Measurements from ENCODE around the gene PACC1. TPM values are rescaled to one million over a fixed set of nuclear protein-coding genes. Genes with fewer than 3 reads are reported as not detected.
A peak's percentile ranks its signal among the peaks of the same experiment; 100 is the strongest.

Gene PACC1
- total RNA-seq, 3 donors from 2014 or later = 2.7 to 6.2 (median 4.2) TPM

- peak within 1 kb of the TSS; percentile 88 to 97 (median 88) for H3K4me3 ChIP-seq
- TF ChIP-seq CTCF (IDR thresholded peaks at IDR 0.05) (no peak), POLR2AphosphoS5 (IDR thresholded peaks at IDR 0.05) (peak in 2 of 3 donors; percentile 61 to 73), POLR2A (IDR thresholded peaks at IDR 0.05) (peak; percentile 17)
- H3K36me3 ChIP-seq = no peaks in the 10 kb centered on the region
- no peaks in the 10 kb centered on the region for H3K27me3 ChIP-seq
- no peaks in the 10 kb centered on the region for H3K9me3 ChIP-seq
- H3K27ac ChIP-seq = peak within 1 kb of the TSS; percentile 88 to 94
- DNase-seq (ENCODE audit: low spot score in 2 of 2) = peak; percentile 70 to 71
- intact Hi-C loops (cut with DNase I; ENCODE audit: low total_unique reads) = no loop called here
- H3K4me1 ChIP-seq = no peaks in the 10 kb centered on the region
Measured at GRCh38 chr1:212432661-212433576, 18.2 kb upstream of the PACC1 start, which contains the start of gene NENF. Gene NENF (plus strand): TSS chr1:212432920. CDS start chr1:212432944, 24 bp downstream.

- peak overlapping the region; percentile 88 to 97 (median 88) for H3K4me3 ChIP-seq
- H3K36me3 ChIP-seq = no peaks in the 10 kb centered on the region
- no peak for TF ChIP-seq POLR2A (IDR thresholded peaks at IDR 0.05)
- TF ChIP-seq CTCF (IDR thresholded peaks at IDR 0.05) = no peak
- no peak for TF ChIP-seq POLR2AphosphoS5 (IDR thresholded peaks at IDR 0.05)
- peak overlapping the region; percentile 88 to 94 for H3K27ac ChIP-seq
- no peak for DNase-seq (ENCODE audit: low spot score in 2 of 2)
- H3K9me3 ChIP-seq = no peaks in the 10 kb centered on the region
- intact Hi-C loops (cut with DNase I; ENCODE audit: low total_unique reads) = no loop called here
- H3K27me3 ChIP-seq = no peaks in the 10 kb centered on the region
- no peaks in the 10 kb centered on the region for H3K4me1 ChIP-seq
Measured at GRCh38 chr1:212432272-212432660, 17.6 kb upstream of the PACC1 start.

- no peaks in the 10 kb centered on the region for H3K9me3 ChIP-seq
- H3K36me3 ChIP-seq = no peaks in the 10 kb centered on the region
- no peak overlapping the region for H3K4me3 ChIP-seq
- no peaks in the 10 kb centered on the region for H3K4me1 ChIP-seq
- no peaks in the 10 kb centered on the region for H3K27me3 ChIP-seq
- DNase-seq (ENCODE audit: low spot score in 2 of 2) = no peak
- H3K27ac ChIP-seq = no peak overlapping the region
- no peak for TF ChIP-seq CTCF (IDR thresholded peaks at IDR 0.05)
- TF ChIP-seq POLR2A (IDR thresholded peaks at IDR 0.05) = no peak
- no peak for TF ChIP-seq POLR2AphosphoS5 (IDR thresholded peaks at IDR 0.05)
- intact Hi-C loops (cut with DNase I; ENCODE audit: low total_unique reads) = no loop called here
Measured at GRCh38 chr1:212431644-212432043, 17.0 kb upstream of the PACC1 start.

- Histone ChIP-seq H3K4me1 (no peaks in the 10 kb centered on the region), H3K27me3 (no peaks in the 10 kb centered on the region), H3K4me3 (no peak overlapping the region), H3K9me3 (no peaks in the 10 kb centered on the region), H3K36me3 (no peaks in the 10 kb centered on the region), H3K27ac (no peak overlapping the region)
- TF ChIP-seq POLR2A (IDR thresholded peaks at IDR 0.05) (no peak), POLR2AphosphoS5 (IDR thresholded peaks at IDR 0.05) (no peak), CTCF (IDR thresholded peaks at IDR 0.05) (no peak)
- intact Hi-C loops (cut with DNase I; ENCODE audit: low total_unique reads) = no loop called here
- no peak for DNase-seq (ENCODE audit: low spot score in 2 of 2)
Measured at GRCh38 chr1:212430955-212431394, 16.3 kb upstream of the PACC1 start.

GRCh38 chr1:212430416-212430815 lies 15.7 kb upstream of the PACC1 start:
- Histone ChIP-seq H3K27me3 (no peaks in the 10 kb centered on the region), H3K27ac (no peak overlapping the region), H3K9me3 (no peaks in the 10 kb centered on the region), H3K4me1 (no peaks in the 10 kb centered on the region), H3K36me3 (no peaks in the 10 kb centered on the region), H3K4me3 (no peak overlapping the region)
- intact Hi-C loops (cut with DNase I; ENCODE audit: low total_unique reads) = no loop called here
- TF ChIP-seq POLR2A (IDR thresholded peaks at IDR 0.05) = no peak
- TF ChIP-seq CTCF (IDR thresholded peaks at IDR 0.05) = no peak
- TF ChIP-seq POLR2AphosphoS5 (IDR thresholded peaks at IDR 0.05) = no peak
- DNase-seq (ENCODE audit: low spot score in 2 of 2) = no peak

Measured in breast epithelium (tissue), 4 donors.